Prostate gland (tissue), 2 donors: Measurements from ENCODE around the gene RPL13.

ENCODE experiments used
- CTCF ChIP-seq, 4 experiments: fragments of 200-600 bp in 2 of 4; fragments of 450-650 bp in 2 of 4; sonication (generic) in 2 of 4; IDR thresholded peaks; 1 replicate in 3 of 4; 2 replicates in 1 of 4; pipeline ENCODE4 v1.5.1; 2016 to 2019; ENCODE audit warnings: antibody characterized with exemption in 4 of 4, mild to moderate bottlenecking in 2 of 4, moderate library complexity in 2 of 4
- POLR2A ChIP-seq: fragments of 450-650 bp; IDR thresholded peaks from one replicate; pipeline ENCODE4 v1.6.1; 2016; ENCODE audit warnings: antibody characterized with exemption, mild to moderate bottlenecking
- POLR2AphosphoS5 ChIP-seq: sonication (generic); formaldehyde crosslinking; IDR thresholded peaks from one replicate; pipeline ENCODE4 v1.6.1; 2017; ENCODE audit warnings: antibody characterized with exemption

GRCh38 chr16:89522287-89522686 lies 38.2 kb upstream of the RPL13 start:
- TF ChIP-seq CTCF (IDR thresholded peaks at IDR 0.05) (no peak), POLR2A (no peak), POLR2AphosphoS5 (no peak)
